HG03575 (cell line): ENCODE measurements around the gene ZCCHC14.
"Not testable (repeated sequence)": the region's sequence is repeated elsewhere in the genome, so short reads cannot be mapped to it uniquely, and the experiment has no call there.

ENCODE experiments used
- ATAC-seq: cut with Tn5 transposase; IDR thresholded peaks from one replicate; pipeline ENCODE4 v1.9.1; 2021; ENCODE audit not compliant: unreplicated experiment, insufficient number of reproducible peaks, low FRiP score; ENCODE audit errors: extremely low read depth

The ZCCHC14 gene

GRCh38 chr16:87526238-87526947, 33.6 kb upstream of the ZCCHC14 start:
- no peak for ATAC-seq

- ATAC-seq: no peak
These were observed 32.5 kb upstream of the ZCCHC14 start for GRCh38 chr16:87525352-87525751.

- no peak for ATAC-seq
These were observed 31.6 kb upstream of the ZCCHC14 start for GRCh38 chr16:87524407-87524806.

- ATAC-seq: not testable (repeated sequence)
These were observed 30.8 kb upstream of the ZCCHC14 start for GRCh38 chr16:87523605-87524004.

- ATAC-seq: not testable (repeated sequence)
These were observed 28.9 kb upstream of the ZCCHC14 start for GRCh38 chr16:87521764-87522163.

GRCh38 chr16:87519170-87519569, 26.3 kb upstream of the ZCCHC14 start:
- ATAC-seq: not testable (repeated sequence)

- not testable (repeated sequence) for ATAC-seq
These were observed 25.7 kb upstream of the ZCCHC14 start for GRCh38 chr16:87518430-87519051.

GRCh38 chr16:87517610-87518429, 25.0 kb upstream of the ZCCHC14 start:
- not testable (repeated sequence) for ATAC-seq

GRCh38 chr16:87516361-87516760, 23.5 kb upstream of the ZCCHC14 start:
- no peak for ATAC-seq

GRCh38 chr16:87515475-87516330, 22.9 kb upstream of the ZCCHC14 start:
- no peak for ATAC-seq

- not testable (repeated sequence) for ATAC-seq
These were observed 17.0 kb upstream of the ZCCHC14 start for GRCh38 chr16:87509778-87510177.

- ATAC-seq: no peak
These were observed 14.7 kb upstream of the ZCCHC14 start for GRCh38 chr16:87507351-87508069.

GRCh38 chr16:87506423-87507350, 13.9 kb upstream of the ZCCHC14 start:
- ATAC-seq: no peak

GRCh38 chr16:87505834-87506233, 13.0 kb upstream of the ZCCHC14 start:
- no peak for ATAC-seq

GRCh38 chr16:87503232-87503937, 10.6 kb upstream of the ZCCHC14 start:
- not testable (repeated sequence) for ATAC-seq

- no peak for ATAC-seq
These were observed 9.6 kb upstream of the ZCCHC14 start for GRCh38 chr16:87502308-87502969.
